H1 (cell line): ENCODE results near the gene RNF220. TPM values are rescaled to one million over a fixed set of nuclear protein-coding genes. Genes with fewer than 3 reads are reported as not detected.
A peak's percentile ranks its signal among the peaks of the same experiment; 100 is the strongest.

ENCODE experiments used
- ATF3 ChIP-seq: IDR thresholded peaks from 2 replicates; pipeline ENCODE4 v1.6.1; 2011; ENCODE audit warnings: low read depth, mild to moderate bottlenecking, low read length; ENCODE audit not compliant: insufficient read depth
- EZH2 ChIP-seq: fragments of 200-600 bp; sonication (generic); IDR thresholded peaks from 2 replicates; pipeline ENCODE4 v1.7.1; 2012; ENCODE audit warnings: low read depth, mild to moderate bottlenecking, moderate library complexity, low read length, inconsistent platforms; ENCODE audit not compliant: severe bottlenecking
- HDAC2 ChIP-seq, 2 experiments: fragments of 300-600 bp in 1 of 2; sonication (generic) in 1 of 2; IDR thresholded peaks; 2 replicates each; pipeline ENCODE4 v1.6.1; 2011 to 2012; ENCODE audit warnings: low read depth in 2 of 2, low read length in 2 of 2, mild to moderate bottlenecking in 2 of 2, moderate library complexity in 2 of 2, borderline replicate concordance in 1 of 2, inconsistent platforms in 1 of 2
- JUN ChIP-seq: IDR thresholded peaks from 2 replicates; pipeline ENCODE4 v1.6.1; 2011; ENCODE audit warnings: low read depth, mild to moderate bottlenecking, improper control_type of control experiment, low read length
- POLR2A ChIP-seq, 2 experiments: IDR thresholded peaks; 1 replicate in 1 of 2; 2 replicates in 1 of 2; pipeline ENCODE4 v1.6.1; 2011; ENCODE audit warnings: low read depth in 2 of 2, low read length in 2 of 2, mild to moderate bottlenecking in 2 of 2; ENCODE audit errors: control extremely low read depth in 1 of 2
- SIN3A ChIP-seq, 2 experiments: IDR thresholded peaks in 1 of 2; conservative IDR thresholded peaks in 1 of 2; 2 replicates each; pipeline ENCODE4 v1.6.1; 2011 to 2012; ENCODE audit warnings: low read length in 2 of 2, improper control_type of control experiment in 1 of 2, low read depth in 1 of 2, mild to moderate bottlenecking in 1 of 2
- SP2 ChIP-seq: IDR thresholded peaks from 2 replicates; pipeline ENCODE4 v1.6.1; 2012; ENCODE audit warnings: mild to moderate bottlenecking, low read length, inconsistent platforms
- TAF1 ChIP-seq: IDR thresholded peaks from 2 replicates; pipeline ENCODE4 v1.6.1; 2011; ENCODE audit warnings: mild to moderate bottlenecking, low read depth, low read length
- polyA plus RNA-seq, 7 experiments: library from polyadenylated mRNA; depleted of rRNA in 3 of 7; stranded (reverse) in 5 of 7; unstranded in 2 of 7; fragments of >200 nt in 5 of 7; fragments of 200-250 nt in 2 of 7; gene quantifications; 1 replicate in 5 of 7; 2 replicates in 1 of 7; 4 replicates in 1 of 7; pipeline versions ENCODE4 v1.2.1 to v1.2.3, GENCODE V29; 2011 to 2013; ENCODE audit warnings: missing spikeins in 2 of 7, mixed read lengths in 2 of 7
- total RNA-seq: library from RNA; stranded (reverse); fragmentation: NEBNext Ultra II Directional; extraction: Animal tissue kit (Norgen Biotek cat#: 25700); gene quantifications from 2 replicates; pipeline ENCODE4 v1.2.1, GENCODE V29; 2021

The RNF220 gene
- total and polyA plus RNA-seq, 2 of the 8 experiments (the other 6 are each of a cell fraction or from before 2014, with no cell fraction given) = 123 to 160 TPM

DNA sequence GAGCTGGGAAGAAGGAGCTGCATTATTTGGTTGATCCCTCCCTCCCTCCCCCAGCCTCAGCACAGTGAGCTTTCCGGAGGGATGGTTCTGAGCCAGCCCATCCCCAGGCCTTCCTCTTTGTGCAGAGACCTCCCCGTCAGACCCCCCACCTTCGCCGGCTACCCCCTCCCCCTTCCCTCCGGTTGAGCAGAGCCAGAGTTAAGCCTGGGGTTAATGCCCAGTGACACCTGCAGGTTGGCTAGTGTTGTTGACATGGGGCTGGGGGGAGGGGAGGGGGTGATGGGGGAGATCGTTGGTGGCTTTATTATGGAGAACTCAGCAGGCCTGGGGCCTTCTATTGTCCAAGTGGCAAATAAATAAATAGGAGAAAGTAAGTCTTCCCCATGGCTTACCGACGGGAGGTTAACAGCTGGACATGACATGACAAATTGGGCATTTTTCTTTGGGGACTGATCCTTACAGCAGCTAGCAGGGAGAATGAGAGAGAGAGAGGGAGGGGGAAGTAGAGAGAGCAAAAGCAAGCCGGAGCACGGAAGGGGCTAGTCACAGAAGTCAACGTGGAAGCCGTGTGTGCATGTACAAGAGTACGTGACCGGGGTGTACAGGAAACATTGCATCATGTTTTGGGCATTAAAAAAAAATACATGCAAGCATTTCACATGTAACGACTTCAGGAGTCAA lies 138.1 kb downstream of the RNF220 start (continued):
- TF ChIP-seq SP2 (no peak), ATF3 (no peak), HDAC2 (IDR thresholded peaks at IDR 0.05; ENCODE audit: borderline replicate concordance in 1 of 2, low read depth in 2 of 2, low read length in 2 of 2) (peak; percentile 87; a peak in 3 of 4 replicates), POLR2A (IDR thresholded peaks at IDR 0.05; ENCODE audit: control extremely low read depth in 1 of 2, low read depth in 2 of 2, low read length in 2 of 2) (peak in 1 of 2 experiments; percentile 47; a peak in 1 of 3 replicates), JUN (no peak), SIN3A (conservative IDR thresholded peaks at IDR 0.05 in 1 of 2, IDR thresholded peaks at IDR 0.05 in 1 of 2; ENCODE audit: low read depth in 1 of 2, low read length in 2 of 2) (peak; percentile 85 to 91; a peak in 3 of 4 replicates), EZH2 (no peak), TAF1 (no peak)
